GM23248 (cell line): ENCODE measurements around the gene COL28A1. TPM values are rescaled to one million over a fixed set of nuclear protein-coding genes. Genes with fewer than 3 reads are reported as not detected.
A peak's percentile ranks its signal among the peaks of the same experiment; 100 is the strongest.

Experiments used
- DNase-seq: peaks from one replicate; pipeline ENCODE4 v3.0.0-alpha.2; 2015
- H2AFZ ChIP-seq: fragments of 200-600 bp; sonication (generic); 2 replicates; pipeline ENCODE4 v1.6.1; 2016; ENCODE audit warnings: antibody characterized with exemption
- H3F3A ChIP-seq: fragments of 200-600 bp; sonication (generic); 2 replicates; pipeline ENCODE4 v1.6.1; 2016; ENCODE audit warnings: mild to moderate bottlenecking, antibody characterized with exemption, mixed run types; ENCODE audit not compliant: insufficient read depth
- H3K27ac ChIP-seq: fragments of 200-600 bp; sonication (generic); 2 replicates; pipeline ENCODE4 v1.5.1; 2016; ENCODE audit warnings: mild to moderate bottlenecking
- H3K27me3 ChIP-seq: fragments of 200-600 bp; sonication (generic); replicated peaks from 2 replicates; pipeline ENCODE4 v1.6.1; 2016; ENCODE audit warnings: mild to moderate bottlenecking; ENCODE audit not compliant: insufficient read depth
- H3K36me3 ChIP-seq: fragments of 200-600 bp; sonication (generic); 2 replicates; pipeline ENCODE4 v1.6.1; 2016; ENCODE audit warnings: low read depth, mild to moderate bottlenecking
- H3K4me1 ChIP-seq: fragments of 200-600 bp; sonication (generic); 2 replicates; pipeline ENCODE4 v1.6.1; 2016; ENCODE audit warnings: mild to moderate bottlenecking; ENCODE audit not compliant: insufficient read depth
- H3K4me2 ChIP-seq: fragments of 200-600 bp; sonication (generic); one replicate; pipeline ENCODE4 v1.6.1; 2016; ENCODE audit warnings: mild to moderate bottlenecking; ENCODE audit not compliant: unreplicated experiment
- H3K4me3 ChIP-seq: fragments of 200-600 bp; sonication (generic); 2 replicates; pipeline ENCODE4 v1.5.1; 2016; ENCODE audit warnings: mild to moderate bottlenecking
- H3K79me2 ChIP-seq: fragments of 200-600 bp; sonication (generic); 2 replicates; pipeline ENCODE4 v1.6.1; 2016; ENCODE audit warnings: mild to moderate bottlenecking; ENCODE audit not compliant: insufficient read depth
- H3K9ac ChIP-seq: fragments of 200-600 bp; sonication (generic); 2 replicates; pipeline ENCODE4 v1.6.1; 2016; ENCODE audit warnings: mild to moderate bottlenecking
- H3K9me2 ChIP-seq: fragments of 200-600 bp; sonication (generic); 2 replicates; pipeline ENCODE4 v1.6.1; 2016; ENCODE audit warnings: mixed run types, mild to moderate bottlenecking, moderate library complexity; ENCODE audit not compliant: insufficient read depth
- H3K9me3 ChIP-seq: fragments of 200-600 bp; sonication (generic); one replicate; pipeline ENCODE4 v1.6.1; 2017; ENCODE audit warnings: low read depth
- H4K20me1 ChIP-seq: fragments of 200-600 bp; sonication (generic); 2 replicates; pipeline ENCODE4 v1.6.0; 2016; ENCODE audit not compliant: insufficient read depth
- EZH2 ChIP-seq: fragments of 200-600 bp; sonication (generic); IDR thresholded peaks from 2 replicates; pipeline ENCODE4 v1.6.1; 2018; ENCODE audit warnings: antibody characterized with exemption, mild to moderate bottlenecking; ENCODE audit not compliant: insufficient read depth, poor library complexity, severe bottlenecking
- EZH2phosphoT487 ChIP-seq: fragments of 200-600 bp; sonication (generic); IDR thresholded peaks from 2 replicates; pipeline ENCODE4 v1.6.1; 2018; ENCODE audit warnings: antibody characterized with exemption, moderate library complexity, mild to moderate bottlenecking, low read depth; ENCODE audit not compliant: insufficient read depth
- WGBS, 2 experiments: methylation state at CpG; one replicate each; pipeline ENCODE4 v1.1.6; 2015 to 2017; ENCODE audit warnings: low lambda C conversion rate in 2 of 2, low coverage in 1 of 2; ENCODE audit errors: missing lambda C conversion rate in 2 of 2; 5-methylcytosine and 5-hydroxymethylcytosine counted together
- in situ Hi-C: fragments of 300-500 bp; cut with MboI; formaldehyde crosslinking; loops from 2 replicates; pipeline ENCODE4 v1.15.0; 2020
- polyA plus RNA-seq: library from polyadenylated mRNA; unstranded; fragments of >200 nt; fragmentation: Nextera tagmentation; extraction: Ambion mirVana; gene quantifications from 2 replicates; pipeline ENCODE4 v1.2.1, GENCODE V29; 2016
- total RNA-seq: library from RNA; depleted of rRNA; stranded (reverse); fragments of >200 nt; shearing (Covaris generic); gene quantifications from 2 replicates; pipeline ENCODE4 v1.2.3, GENCODE V29; 2014

COL28A1 gene
- total and polyA plus RNA-seq, 2 experiments from 2014 or later, result not detected

GRCh38 chr7:7433811-7434210 lies 101.9 kb downstream of the COL28A1 start:
- H3K79me2 ChIP-seq, result no peaks in the 10 kb centered on the region
- H4K20me1 ChIP-seq, result no peaks in the 10 kb centered on the region
- no peak overlapping the region for H3K4me2 ChIP-seq
- in situ Hi-C loops, result no loop called here
- 26 to 55% methylated on average over 1 of the region's 1 CpG for WGBS, 2 experiments
- H3K27me3 ChIP-seq, result no peaks in the 10 kb centered on the region
- DNase-seq, result no peak
- no peak overlapping the region for H3K27ac ChIP-seq
- H3F3A ChIP-seq, result peaks cover 20% of the 10 kb centered on the region
- H3K4me1 ChIP-seq, result peaks cover 25% of the 10 kb centered on the region
- H3K36me3 ChIP-seq, result no peaks in the 10 kb centered on the region
- H3K9me3 ChIP-seq, result no peaks in the 10 kb centered on the region
- H3K9me2 ChIP-seq, result no peaks in the 10 kb centered on the region
- TF ChIP-seq EZH2 (no peak), EZH2phosphoT487 (no peak)
- H3K4me3 ChIP-seq, result no peak overlapping the region
- no peak overlapping the region for H3K9ac ChIP-seq
- H2AFZ ChIP-seq, result peak overlapping the region; percentile 12; the same call in 1 of the 2 replicates

- DNase-seq, result no peak
- in situ Hi-C loops, result no loop called here
- H3K36me3 ChIP-seq, result no peaks in the 10 kb centered on the region
Measured at GRCh38 chr7:7432979-7433378, 102.7 kb downstream of the COL28A1 start.

DNA sequence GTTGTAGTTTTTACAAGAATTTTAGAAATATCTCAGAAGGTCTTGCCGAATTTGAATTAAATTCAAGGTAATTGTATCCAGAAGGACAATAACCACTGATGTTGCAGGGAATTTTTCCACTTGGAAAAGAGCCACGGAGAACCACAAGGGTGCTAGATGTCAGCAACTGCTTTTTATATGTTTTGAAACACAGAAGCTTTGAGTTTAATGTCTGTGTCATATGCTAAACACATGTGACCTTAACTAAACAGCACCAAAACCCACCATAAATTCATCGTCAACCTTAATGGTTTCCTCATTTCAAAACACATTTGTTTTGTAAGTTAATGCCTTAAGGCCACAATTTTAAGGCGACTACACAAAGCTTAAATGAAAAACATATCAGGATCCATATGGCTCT lies 106.9 kb downstream of the COL28A1 start:
- H3K27ac ChIP-seq, result 0 out of 2 replicates have a peak overlapping the region, but pooled peaks have one; percentile 9
- in situ Hi-C loops, result loop anchor here (5.0 kb wide), 1 partner anchor 108 kb away; the partner anchor contains the start of gene COL28A1

More at GRCh38 chr7:7432979-7433378, 102.7 kb downstream of the COL28A1 start:
- no peak for TF ChIP-seq EZH2
- no peak for TF ChIP-seq EZH2phosphoT487
- no peak overlapping the region for H3K27ac ChIP-seq
- H3K9ac ChIP-seq, result no peak overlapping the region
- H3K79me2 ChIP-seq, result no peaks in the 10 kb centered on the region
- H3K4me2 ChIP-seq, result no peak overlapping the region
- H3K9me3 ChIP-seq, result no peaks in the 10 kb centered on the region
- H3K27me3 ChIP-seq, result no peaks in the 10 kb centered on the region
- no peak overlapping the region for H2AFZ ChIP-seq
- H4K20me1 ChIP-seq, result no peaks in the 10 kb centered on the region
- H3K9me2 ChIP-seq, result no peaks in the 10 kb centered on the region
- WGBS, 2 experiments, result 77 to 82% methylated on average over 7 of the region's 7 CpGs
- no peak overlapping the region for H3K4me3 ChIP-seq
- peaks cover 26% of the 10 kb centered on the region for H3F3A ChIP-seq
- H3K4me1 ChIP-seq, result peaks cover 23% of the 10 kb centered on the region

DNA sequence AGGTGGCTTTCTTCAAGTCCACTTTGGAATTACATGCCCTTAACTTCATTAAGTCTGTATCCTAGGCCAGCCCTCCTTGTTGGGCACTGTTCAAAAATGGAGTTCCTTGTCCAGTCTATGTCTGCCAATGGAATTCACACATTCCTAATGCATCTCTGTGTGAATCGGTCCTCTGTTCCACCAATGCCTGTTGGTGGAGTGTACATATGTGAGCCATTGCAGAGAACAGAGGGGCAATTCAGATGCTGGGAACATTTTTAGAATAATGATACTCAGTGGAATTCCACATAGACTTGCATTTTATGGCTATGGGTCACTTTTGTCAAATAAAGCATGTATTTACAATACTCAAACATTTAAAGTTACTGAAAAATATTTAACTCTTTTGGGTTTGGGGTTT lies 108.3 kb downstream of the COL28A1 start:
- DNase-seq, result no peak
- TF ChIP-seq EZH2 (no peak), EZH2phosphoT487 (no peak)
- Histone ChIP-seq H3K36me3 (no peaks in the 10 kb centered on the region), H3K9ac (no peak overlapping the region), H3K4me1 (peaks cover 14% of the 10 kb centered on the region), H3K27me3 (no peaks in the 10 kb centered on the region), H3K4me3 (no peak overlapping the region), H3K9me2 (no peaks in the 10 kb centered on the region), H4K20me1 (no peaks in the 10 kb centered on the region), H3K27ac (no peak overlapping the region), H3K79me2 (no peaks in the 10 kb centered on the region), H3F3A (peaks cover 39% of the 10 kb centered on the region), H2AFZ (no peak overlapping the region), H3K9me3 (no peaks in the 10 kb centered on the region), H3K4me2 (no peak overlapping the region)
- 66 to 71% methylated on average over 1 of the region's 1 CpG for WGBS, 2 experiments
- in situ Hi-C loops, result loop anchor here (5.0 kb wide), 1 partner anchor 110 kb away; the partner anchor contains the start of gene COL28A1

More for the DNA sequence above, 106.9 kb downstream of the COL28A1 start:
- peak; percentile 62 for DNase-seq
- no peaks in the 10 kb centered on the region for H3K9me2 ChIP-seq
- peaks cover 40% of the 10 kb centered on the region for H3F3A ChIP-seq
- peak overlapping the region; percentile 45 for H3K4me2 ChIP-seq
- no peak overlapping the region for H3K9ac ChIP-seq
- H4K20me1 ChIP-seq, result no peaks in the 10 kb centered on the region
- 4% methylated on average over 4 of the region's 4 CpGs for WGBS, 2 experiments
- peak overlapping the region; percentile 52 for H2AFZ ChIP-seq
- no peak for TF ChIP-seq EZH2
- no peak for TF ChIP-seq EZH2phosphoT487
- peaks cover 17% of the 10 kb centered on the region for H3K4me1 ChIP-seq
- H3K27me3 ChIP-seq, result no peaks in the 10 kb centered on the region
- H3K36me3 ChIP-seq, result no peaks in the 10 kb centered on the region
- H3K4me3 ChIP-seq, result no peak overlapping the region
- H3K79me2 ChIP-seq, result no peaks in the 10 kb centered on the region
- no peaks in the 10 kb centered on the region for H3K9me3 ChIP-seq
